ENCODE data around the gene MFGE8.
"Not testable (repeated sequence)": the region's sequence is repeated elsewhere in the genome, so short reads cannot be mapped to it uniquely, and the experiment has no call there.

Gene MFGE8, protein sequence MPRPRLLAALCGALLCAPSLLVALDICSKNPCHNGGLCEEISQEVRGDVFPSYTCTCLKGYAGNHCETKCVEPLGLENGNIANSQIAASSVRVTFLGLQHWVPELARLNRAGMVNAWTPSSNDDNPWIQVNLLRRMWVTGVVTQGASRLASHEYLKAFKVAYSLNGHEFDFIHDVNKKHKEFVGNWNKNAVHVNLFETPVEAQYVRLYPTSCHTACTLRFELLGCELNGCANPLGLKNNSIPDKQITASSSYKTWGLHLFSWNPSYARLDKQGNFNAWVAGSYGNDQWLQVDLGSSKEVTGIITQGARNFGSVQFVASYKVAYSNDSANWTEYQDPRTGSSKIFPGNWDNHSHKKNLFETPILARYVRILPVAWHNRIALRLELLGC

DNA sequence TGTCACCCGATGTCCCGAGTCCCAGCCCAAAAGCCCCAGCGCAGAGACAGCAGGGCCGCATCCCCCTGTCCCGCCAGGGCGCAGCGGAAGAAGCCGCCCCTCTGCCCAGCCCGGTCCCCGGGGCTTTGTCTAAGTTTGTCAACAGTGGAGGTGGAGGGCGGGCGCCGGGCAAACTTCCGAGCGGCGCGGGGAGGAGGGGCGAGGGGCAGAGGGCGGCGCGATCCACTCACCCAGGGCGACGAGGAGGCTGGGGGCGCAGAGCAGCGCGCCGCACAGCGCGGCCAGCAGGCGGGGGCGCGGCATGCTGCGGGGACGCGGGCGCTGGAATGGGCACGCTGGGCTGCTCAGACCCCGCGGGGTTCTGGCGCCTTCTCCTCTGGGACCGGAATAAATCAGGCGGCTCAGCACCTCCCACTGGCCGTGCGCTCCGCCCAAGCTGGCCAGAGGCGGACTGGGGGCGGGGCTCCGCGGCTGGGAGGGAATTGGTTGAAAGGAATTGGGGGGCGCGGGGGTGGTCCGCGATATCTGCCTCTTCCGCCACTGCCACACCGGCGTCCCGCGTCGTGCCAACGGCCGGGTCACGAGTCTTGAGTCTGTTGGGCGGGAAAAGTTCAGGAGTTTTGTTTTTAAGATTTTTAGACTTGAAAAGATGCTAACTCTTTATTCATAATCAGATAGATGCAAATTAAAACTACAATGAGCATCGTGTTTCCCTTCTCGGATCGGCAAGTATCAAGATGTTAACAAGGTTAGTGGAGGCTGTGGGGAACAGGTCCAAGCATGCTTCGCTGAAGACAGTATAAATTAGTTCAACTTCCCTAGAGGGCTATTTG, at the start of gene MFGE8:
TSS of gene MFGE8 (minus strand) at position 363 of the 833 bp plus-strand sequence. CDS start at position 303, 60 bp downstream.
- DNase-seq (ENCODE audit: low read depth): peak; percentile 70

DNA sequence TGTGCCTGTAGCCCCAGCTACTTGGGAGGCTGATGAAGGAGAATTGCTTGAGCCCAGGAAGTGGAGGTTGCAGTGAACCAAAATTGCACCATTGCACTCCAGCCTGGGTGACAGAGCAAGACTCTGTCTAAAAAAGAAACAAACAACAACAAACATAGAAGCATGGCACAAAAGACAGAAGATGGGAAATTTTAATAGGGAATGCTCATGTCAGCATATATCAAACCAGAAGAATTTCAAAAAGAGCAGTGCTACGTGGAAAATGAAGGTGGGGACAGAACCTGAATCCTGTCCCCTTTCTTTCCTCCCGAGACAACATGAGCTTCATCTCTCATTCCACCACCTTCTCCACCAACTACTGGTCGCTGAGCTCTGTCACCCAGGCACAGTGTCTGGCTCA, 46.3 kb upstream of the MFGE8 start:
- no peak for DNase-seq (ENCODE audit: low read depth)

DNA sequence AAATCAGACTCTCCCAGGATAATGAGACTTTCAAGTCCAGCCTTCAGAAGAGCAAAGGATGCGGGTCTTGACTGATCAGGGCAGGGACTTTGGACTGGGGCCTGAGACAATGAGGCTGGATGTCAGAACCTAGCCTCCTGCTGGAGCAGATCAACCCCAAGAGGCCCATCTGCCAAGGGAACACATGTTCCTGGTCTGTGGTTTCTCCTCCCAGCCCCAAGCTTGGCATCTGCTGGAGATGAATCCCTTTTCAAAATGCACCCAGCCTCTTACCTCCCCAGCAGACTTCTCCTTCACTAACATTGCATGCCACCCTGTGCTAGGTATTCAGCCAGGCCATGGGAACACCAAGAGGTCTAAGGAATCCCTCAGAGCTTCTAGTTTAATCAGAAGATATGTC, 43.7 kb upstream of the MFGE8 start:
- DNase-seq (ENCODE audit: low read depth): no peak

DNA sequence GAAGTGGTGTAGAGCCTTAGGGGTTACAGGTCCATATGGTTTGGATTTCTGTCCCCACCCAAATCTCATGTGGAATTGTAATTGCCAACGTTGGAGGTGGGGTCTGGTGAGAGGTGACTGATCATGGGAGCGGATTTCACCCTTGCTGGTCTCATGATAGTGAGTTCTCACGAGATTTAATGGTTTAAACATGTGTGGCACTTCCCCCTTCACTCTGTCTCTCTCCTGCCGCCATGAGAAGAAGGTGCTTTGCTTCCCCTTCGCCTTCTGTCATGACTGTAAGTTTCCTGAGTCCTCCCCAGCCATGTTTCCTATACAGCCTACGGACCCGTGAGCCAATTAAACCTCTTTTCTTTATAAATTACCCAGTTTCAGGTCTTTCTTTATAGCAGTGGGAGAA, 43.1 kb upstream of the MFGE8 start:
- no peak for DNase-seq (ENCODE audit: low read depth)

DNA sequence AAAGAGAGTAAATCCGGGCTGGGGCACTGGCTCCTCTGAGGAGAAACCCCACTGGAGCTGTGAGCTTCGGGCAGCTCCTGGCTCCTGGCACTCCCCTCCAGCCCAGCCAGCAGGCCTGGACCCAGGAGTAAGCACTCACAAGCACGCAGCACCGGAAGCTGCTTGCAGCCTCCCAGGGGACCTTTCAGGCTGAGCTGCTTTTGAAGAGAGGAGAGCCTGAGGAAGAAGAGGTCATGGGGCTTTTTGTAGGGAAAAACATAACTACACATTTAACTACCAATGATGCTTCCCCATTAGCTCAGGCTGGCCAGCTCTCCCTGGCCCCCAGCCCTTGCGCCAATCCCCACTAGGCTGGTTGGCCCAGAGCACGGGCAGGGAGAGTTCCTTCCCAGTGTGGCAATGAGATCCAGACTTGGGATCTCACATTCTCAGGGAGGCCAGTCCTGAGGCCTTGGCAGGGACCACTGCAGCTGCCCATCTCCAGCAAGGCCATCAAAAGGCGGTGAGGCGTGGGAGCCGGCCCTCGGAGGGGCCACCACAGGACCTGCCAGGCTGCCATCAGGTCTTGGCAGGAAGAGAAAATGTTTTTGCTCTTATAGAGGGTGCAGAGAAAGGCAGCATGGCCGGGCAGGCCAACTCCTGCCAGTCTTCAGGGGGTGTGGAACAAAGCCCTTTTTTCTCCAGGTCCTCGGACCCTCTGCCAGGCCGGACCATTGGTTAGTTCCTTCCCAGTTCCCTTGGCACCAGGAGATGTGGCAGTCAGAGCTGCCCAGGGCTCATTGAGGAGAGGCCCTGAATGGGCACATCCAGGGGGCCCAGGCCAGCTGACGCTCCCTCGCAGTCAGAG, 41.5 kb upstream of the MFGE8 start:
- DNase-seq (ENCODE audit: low read depth): no peak

DNA sequence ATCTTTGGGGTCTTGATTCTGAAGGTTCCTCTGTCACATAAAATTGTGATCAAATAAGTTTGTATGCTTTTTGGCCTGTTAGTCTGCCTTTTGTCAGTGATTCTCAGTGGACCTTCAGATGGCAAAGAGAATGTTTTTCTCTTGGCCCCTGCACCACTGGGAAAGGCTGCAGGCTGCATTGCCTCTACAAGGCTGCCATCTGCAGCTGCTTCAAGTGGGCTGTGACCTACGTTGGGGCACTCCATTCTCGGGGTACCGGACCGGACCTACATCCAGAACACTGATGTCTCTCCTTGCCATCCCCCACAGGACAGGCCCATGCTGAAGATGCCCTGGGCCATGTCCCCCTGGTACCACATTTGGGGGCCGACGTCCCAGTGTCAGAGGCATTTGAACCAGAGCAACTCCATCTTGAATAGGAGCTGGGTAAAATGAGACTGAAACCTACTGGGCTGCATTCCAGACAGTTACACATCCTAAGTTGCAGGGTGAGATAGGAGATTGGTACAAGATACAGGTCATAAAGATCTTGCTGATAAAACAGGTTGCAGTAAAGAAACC, 37.5 kb upstream of the MFGE8 start:
- no peak for DNase-seq (ENCODE audit: low read depth)

DNA sequence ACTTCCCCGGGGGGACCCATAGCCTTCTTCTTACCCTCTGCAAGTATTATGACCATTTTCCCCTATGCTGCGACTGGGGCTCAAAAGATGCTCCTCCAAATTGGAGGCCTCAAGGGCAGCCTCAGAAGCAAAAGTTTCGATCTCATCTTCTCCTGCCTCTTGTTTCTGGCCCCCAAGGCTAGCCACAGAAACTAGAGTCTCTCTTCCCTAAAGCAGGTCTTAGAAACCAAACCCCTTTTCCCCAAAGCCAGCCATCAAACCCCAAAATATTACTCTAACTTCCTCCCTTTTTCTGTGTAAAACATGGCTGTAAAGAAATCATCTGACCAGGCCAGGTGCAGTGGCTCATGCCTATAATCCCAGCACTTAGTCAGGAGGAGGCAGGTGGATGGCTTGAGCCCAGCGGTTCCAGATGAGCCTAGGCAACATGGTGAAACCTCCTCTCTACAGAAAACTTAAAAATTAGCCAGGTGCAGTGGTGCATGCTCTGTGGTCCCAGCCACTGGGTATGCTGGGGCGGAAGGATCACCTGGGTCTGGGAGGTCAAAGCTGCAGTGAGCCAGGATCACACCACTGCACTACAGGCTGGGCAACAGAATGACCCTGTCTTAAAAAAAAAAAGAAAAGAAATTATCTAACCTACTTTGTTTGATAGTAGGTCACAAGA, 36.7 kb upstream of the MFGE8 start:
- DNase-seq (ENCODE audit: low read depth): no peak

DNA sequence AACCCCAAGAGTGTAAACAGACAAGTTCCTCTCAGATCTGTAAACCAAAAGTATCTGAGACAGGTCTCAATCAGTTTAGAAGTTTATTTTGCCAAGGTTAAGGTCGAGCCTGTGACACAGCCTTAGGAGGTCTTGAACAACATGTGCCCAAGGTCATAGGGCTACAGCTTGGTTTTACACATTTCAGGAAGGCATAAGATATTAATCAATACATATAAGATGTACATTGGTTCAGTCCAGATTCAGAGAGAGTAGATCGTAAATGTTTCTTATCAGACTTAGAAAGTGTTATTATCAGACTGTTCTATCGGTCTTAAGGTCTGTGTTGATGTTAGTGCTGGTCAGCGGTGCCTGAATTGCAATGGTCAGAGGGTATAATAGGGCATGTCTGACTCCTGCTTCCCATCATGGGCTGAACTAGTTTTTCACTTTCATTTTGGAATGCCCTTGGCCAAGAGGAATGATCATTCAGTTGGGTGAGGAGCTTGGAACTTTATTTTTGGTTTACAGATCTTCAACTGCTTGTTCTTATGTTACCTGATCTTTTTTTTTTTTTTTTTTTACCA, 27.0 kb upstream of the MFGE8 start:
- no peak for DNase-seq (ENCODE audit: low read depth)

DNA sequence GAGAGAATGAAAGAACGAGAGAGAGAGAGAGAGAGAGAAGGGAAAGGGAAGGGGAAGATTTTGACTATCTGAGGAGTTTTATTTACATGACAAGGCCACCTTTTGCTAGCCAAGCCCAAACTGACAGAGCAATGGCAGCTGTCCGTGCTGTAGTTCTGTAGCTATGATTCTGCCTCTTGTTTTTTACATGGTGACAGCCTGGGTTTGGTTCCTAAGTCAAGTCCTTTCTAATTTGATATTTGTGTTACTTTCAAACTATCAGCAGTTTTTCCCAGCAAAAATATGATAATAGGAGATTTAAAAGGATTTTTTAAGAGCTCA, 26.3 kb upstream of the MFGE8 start:
- DNase-seq (ENCODE audit: low read depth): no peak

DNA sequence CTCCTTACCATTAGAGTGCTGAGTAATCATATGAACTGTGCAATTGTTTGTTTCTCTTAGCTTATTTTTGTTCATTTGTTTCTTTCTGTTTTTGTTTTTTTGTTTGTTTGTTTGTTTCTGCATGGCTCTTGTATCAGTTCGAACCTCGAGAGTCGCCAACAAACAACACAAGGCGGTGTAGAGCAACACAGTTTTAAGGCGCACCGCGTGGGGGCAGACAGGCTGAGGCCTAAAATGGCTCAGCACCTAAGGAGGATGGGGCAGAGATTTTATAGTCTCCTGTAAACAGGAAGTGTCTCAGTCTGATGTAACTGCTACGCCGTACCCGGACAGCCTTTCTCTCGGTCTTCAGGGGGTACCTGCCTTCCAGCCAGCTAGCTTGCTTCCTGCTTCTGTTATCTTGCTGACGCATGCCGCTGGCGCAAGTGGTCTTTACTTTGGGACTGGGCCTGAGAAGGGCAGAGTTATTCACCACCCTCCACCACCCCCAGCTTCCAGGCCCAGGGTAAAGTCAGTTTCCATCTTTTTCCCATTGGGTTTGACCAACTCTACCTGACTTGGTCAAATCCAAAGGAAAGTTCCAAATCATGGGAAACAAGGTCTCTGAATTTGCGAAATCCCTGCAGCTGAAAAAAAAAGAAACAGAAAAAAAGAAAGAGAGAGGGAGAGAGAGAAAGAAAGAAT, 25.8 kb upstream of the MFGE8 start:
- DNase-seq (ENCODE audit: low read depth): peak; percentile 23

DNA sequence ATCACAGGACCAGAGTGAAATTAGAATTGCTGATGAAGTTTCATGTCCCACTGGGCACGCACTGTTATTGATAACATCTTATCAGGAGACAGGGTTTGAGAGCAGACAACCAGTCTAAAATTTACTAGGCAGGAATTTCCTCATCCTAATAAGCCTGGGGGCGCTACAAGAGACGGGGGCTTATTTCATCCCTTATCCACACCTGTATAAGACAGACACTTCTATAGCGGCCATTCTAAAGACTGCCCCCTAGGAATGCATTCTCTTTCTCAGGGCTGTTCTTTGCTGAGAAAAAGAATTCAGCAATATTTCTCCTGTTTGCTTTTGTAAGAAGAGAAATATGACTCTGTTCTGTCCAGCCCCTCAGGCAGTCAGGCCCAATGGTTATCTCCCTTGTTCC, 21.3 kb upstream of the MFGE8 start:
- DNase-seq (ENCODE audit: low read depth): not testable (repeated sequence)

DNA sequence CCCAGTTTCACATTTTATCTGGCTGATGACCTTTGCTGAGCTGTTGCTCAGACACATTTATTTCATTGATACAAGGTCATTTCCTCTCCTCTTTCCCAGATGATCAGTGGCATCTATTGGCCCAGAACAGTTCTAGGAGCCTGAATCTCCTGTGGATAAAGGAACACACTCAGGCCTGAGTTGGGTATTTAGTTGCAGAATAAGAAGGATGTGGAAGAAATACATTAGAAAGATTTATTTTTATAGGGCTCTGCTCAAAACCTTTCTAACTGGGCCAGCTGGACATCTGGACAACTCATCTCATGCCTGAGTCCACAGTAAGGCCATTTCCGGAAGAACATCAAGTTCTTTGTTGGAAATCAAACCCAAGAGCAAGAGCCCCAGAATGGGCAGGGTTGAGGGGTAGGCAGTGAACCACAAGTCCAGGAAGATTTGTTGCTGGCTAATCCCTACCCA, 19.7 kb upstream of the MFGE8 start:
- DNase-seq (ENCODE audit: low read depth): no peak

DNA sequence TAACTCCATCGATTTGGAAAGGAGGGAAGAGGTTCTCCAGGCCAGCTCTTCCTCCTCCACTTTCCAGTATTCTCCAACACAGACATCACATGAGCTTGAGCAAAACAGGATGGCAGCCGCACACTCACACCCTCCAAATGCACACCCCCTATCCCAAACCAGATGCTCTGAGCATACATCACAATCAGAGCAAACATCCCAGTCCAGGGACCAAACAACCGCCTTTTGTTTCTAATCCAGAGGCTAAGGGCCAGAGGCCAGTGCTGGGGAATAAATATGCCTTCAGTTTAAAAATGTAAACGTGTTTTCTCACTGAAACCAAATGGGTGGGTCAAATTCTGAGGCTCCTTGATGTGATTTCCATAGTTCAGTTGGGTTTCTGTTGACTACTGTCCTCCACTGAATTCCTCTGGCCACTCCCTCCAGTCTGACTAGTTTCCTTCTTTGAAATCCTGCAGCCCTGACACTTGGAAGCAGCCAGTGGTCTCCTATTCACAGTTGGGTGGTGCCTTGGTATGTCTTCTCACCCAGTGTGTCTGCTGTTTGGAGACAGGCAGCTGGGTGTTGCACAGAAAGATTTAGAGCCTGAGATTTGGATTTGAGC, 19.2 kb upstream of the MFGE8 start:
- no peak for DNase-seq (ENCODE audit: low read depth)

DNA sequence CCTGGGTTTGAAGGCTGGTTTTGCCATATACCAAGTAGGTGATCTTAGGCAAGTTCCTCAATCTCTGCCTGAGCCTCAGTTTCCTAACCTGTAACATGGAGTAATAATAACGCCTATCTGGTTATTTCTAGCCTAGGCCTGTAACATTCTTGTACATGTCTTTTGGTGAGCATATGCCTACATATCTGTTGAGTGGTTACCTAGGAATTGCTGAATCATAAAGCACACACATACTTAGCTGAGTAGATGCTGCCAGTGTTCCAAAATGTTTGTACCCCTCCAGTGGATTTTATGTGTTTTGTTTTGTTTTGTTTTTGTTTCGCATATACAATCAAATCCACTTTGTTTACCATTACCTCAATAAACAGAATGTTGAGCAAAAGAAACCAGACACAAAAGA, 17.4 kb upstream of the MFGE8 start:
- no peak for DNase-seq (ENCODE audit: low read depth)

DNA sequence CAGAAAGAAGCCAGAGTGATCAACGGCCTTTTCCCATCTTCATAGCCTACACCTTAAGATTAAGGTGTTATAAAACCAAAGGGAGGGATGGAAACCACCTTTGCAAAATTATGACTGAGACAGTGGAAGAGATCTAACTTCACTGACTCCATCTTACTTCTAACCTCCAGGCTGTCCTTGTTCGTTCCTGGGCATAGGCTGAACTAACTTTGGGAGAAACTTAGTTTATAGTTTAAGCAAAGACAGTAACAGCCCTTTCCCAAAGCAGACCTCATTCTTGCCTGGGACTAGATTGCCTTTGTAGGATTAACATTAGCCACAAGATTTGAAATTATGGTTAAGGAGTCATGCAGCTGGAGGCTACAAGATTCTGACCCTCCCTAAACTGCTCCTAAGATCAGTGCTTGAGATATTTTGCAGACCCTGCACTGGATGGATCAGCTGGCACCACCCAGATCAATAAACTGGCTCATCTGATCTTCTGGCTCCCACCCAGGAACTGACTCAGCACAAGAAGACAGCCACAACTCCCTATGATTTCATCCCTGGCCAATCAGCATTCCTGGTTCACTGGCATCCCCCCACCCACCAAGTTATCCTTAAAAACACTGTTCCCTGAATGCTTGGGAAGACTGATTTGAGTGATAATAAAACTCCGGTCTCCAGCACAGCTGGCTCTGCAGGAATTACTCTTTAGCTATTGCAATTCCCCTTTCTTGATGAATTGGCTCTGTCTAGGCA, 16.3 kb upstream of the MFGE8 start:
- peak; percentile 30 for DNase-seq (ENCODE audit: low read depth)

DNA sequence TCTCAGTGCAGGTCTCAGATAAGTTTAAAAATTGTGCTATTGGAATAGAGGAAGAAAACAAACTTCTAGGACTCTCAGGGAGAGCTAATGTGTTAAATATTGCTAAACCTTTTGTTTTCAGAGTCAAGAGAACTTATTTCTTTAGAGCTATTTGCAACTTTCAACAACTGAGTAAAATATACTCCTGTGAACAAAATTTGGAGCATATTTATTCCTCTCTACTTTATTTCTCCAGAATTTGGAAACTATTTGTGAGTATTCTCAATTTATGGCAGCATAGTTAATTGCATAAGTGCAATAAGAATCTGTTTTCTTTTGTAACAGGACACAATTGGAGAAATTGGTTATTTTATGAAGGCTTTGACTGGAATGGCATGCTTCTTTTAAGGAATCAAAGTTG, 15.0 kb upstream of the MFGE8 start:
- not testable (repeated sequence) for DNase-seq (ENCODE audit: low read depth)

DNA sequence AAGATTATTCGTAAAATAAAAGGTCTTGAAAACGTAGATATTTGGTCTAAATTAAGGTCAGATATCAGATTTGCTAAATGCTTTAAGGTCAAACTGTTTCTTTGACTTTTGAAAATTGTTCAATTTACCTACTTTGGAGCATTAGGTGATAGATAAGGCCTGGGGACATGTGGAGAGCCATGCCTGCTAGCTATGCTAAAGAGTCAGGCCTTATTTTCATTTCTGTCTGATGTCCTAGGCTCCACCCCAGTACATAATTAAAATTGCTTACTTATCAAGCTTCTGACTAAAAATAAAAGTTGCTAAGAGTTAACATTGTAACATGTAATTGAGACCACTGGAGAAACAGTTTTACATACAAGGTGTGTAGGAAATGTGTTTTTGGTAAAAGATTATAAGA, 12.5 kb upstream of the MFGE8 start:
- not testable (repeated sequence) for DNase-seq (ENCODE audit: low read depth)

DNA sequence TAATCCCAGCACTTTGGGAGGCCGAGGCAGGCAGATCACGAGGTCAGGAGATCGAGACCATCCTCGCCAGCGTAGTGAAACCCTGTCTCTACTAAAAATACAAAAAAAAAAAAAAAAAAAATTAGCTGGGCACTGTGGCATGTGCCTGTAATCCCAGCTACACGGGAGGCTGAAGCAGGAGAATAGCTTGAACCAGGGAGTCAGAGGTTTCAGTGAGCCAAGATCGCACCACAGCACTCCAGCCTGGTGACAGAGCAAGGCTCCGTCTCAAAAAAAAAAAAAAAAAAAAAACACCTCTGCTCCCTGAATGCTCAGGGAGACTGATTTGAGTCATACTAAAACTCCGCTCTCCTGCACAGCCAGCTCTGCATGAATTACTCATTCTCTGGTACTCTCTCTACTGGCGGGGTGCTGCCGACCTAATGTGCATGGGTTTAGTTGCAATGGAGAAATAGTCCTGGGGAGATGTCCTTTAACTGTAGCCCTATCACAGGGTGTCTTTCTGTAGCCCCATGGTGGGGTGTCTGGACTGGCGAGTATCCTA, 7.8 kb upstream of the MFGE8 start:
- DNase-seq (ENCODE audit: low read depth): peak; percentile 90

Data from iris pigment epithelial cell (primary cell).